Pancreas (tissue), 10 donors: ENCODE data around the gene KCTD6. TPM values are rescaled to one million over a fixed set of nuclear protein-coding genes. Genes with fewer than 3 reads are reported as not detected.
A peak's percentile ranks its signal among the peaks of the same experiment; 100 is the strongest.

Source experiments
- ATAC-seq, 4 donors: fragments of 200-7000 bp; cut with Tn5 transposase; one replicate each; pipeline versions ENCODE4 v1.8.0 to v1.9.1; 2020; ENCODE audit warnings: mild to moderate bottlenecking in 4 of 4, moderate library complexity in 4 of 4
- DNase-seq, 6 donors: peaks; one replicate each; pipeline ENCODE4 v3.0.0-alpha.2; 2020
- FAIRE-seq: peaks from 2 replicates; lab custom pipeline; 2012; peaks lifted over from hg19 to GRCh38; lab: Jason Lieb, UNC
- H3K27ac ChIP-seq, 4 donors: fragments of 200-600 bp; sonication (generic); 1 replicate in 3 of 4; 2 replicates in 1 of 4; pipeline versions ENCODE4 v1.5.0 to v1.8.0; 2020
- H3K27me3 ChIP-seq, 4 donors: fragments of 200-600 bp; one replicate each; pipeline ENCODE4 v1.8.0; 2021
- H3K36me3 ChIP-seq, 3 donors: fragments of 200-600 bp; sonication (generic) in 1 of 3; one replicate each; pipeline versions ENCODE4 v1.5.0 to v1.8.0; 2020 to 2021
- H3K4me1 ChIP-seq, 3 donors: fragments of 200-600 bp; one replicate each; pipeline ENCODE4 v1.8.0; 2021
- H3K4me3 ChIP-seq, 4 donors: fragments of 200-600 bp; sonication (generic) in 2 of 4; one replicate each; pipeline versions ENCODE4 v1.5.0 to v1.8.0; 2020 to 2021
- H3K9me3 ChIP-seq, 4 donors: fragments of 200-600 bp; one replicate each; pipeline ENCODE4 v1.8.0; 2021
- WGBS, 2 donors: extraction: QIAGEN DNeasy Blood & Tissue Kit; methylation state at CpG; one replicate each; pipeline ENCODE4 v1.1.7; 2013; 5-methylcytosine and 5-hydroxymethylcytosine counted together
- intact Hi-C, 3 donors: fragments of 100-400 bp; cut with DNase I; formaldehyde crosslinking; loops; one replicate each; pipeline versions ENCODE4 v1.11.1 to v1.14.2; 2022
- polyA plus RNA-seq, 2 donors: library from polyadenylated mRNA; stranded (reverse); fragments of 200-250 nt; gene quantifications; one replicate each; pipeline ENCODE4 v1.2.3, GENCODE V29; 2013
- total RNA-seq, 6 donors: library from RNA; stranded (reverse); fragmentation: NEBNext Ultra II Directional in 4 of 6; extraction: Animal tissue kit (Norgen Biotek cat#: 25700) in 4 of 6; gene quantifications; one replicate each; pipeline versions ENCODE4 v1.2.1 to v1.2.4, GENCODE V29; 2021 to 2023
- TF ChIP-seq, protein P1 (sequence below), 4 donors: fragments of 200-600 bp; sonication (generic) in 3 of 4; IDR thresholded peaks; one replicate each; pipeline versions ENCODE4 v1.5.0 to v1.8.0; 2021; ENCODE audit warnings: antibody characterized with exemption in 4 of 4
- donor health status: healthy with polysubstance abuse.
- donor health status: DM: no; HTN: no; CAD: no; lungs with moderate emphysema.
- donor health status: DM: no; HTN: no; CAD: no.
- donor health status: control.
- donor health status: control.
- donor health status: Bipolar disorder and iron deficiency.
- donor health status: DM: yes; HTN: yes; CAD: no.
- donor health status: DM: no; HTN: no; CAD: no.
- donor health status: DM: no; HTN: no; CAD: no.
- donor health status: DM: yes; HTN: yes; CAD: no.

Gene KCTD6
- total and polyA plus RNA-seq, 8 donors, result 2.2 to 13.8 (median 4.4) TPM

DNA sequence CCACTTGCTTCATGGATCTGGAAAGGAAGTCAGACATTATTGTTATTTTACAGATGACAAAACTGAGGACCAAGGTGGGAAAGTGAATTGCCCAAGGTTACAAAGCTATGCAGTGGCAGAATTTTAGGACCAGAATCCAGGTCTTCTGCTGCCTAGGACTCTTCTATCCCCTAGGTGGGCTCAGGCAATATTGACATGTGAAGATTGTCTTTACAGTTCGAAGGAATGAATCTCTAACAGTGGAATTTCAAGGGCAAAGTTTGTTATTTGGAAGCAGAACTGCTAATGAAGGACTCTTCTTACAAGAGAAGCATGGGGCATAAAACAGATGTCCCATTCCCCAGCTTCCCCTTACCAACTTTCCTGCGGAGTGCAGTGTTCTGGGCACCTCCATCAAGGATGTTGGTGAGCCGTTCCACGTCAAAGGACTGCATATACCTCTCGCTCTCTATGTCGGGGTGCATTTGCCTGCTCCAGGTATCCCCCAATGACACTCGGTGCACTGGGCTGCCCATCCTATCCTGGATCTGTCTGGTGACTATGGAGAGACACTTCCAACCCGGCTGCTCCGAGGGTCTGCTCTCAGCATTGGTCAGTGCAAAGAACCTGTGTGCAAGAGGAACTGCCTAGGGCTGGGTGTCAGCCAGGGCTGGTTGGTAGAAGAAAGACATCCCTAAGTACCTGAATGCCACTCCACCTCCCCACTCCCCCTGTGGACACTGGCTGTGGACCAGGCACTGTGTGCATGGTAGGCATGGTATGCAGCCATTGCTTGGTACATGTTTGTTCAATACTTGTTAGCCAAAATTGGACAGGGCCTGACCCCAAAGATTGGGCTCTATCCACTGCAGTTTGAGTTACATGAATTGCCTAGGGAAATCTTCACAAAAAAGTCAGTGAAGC is 42.9 kb downstream of the KCTD6 start:
- no peak for FAIRE-seq
- H3K27ac ChIP-seq, result no peak overlapping the region
- peaks cover 25 to 33% (median 30%) of the 10 kb centered on the region in 3 donors for H3K4me1 ChIP-seq
- H3K27me3 ChIP-seq, result no peaks in the 10 kb centered on the region
- H3K36me3 ChIP-seq, result no peaks in the 10 kb centered on the region
- ATAC-seq, result no peak
- peak in 1 of 6 donors; percentile 11 for DNase-seq
- no peaks in the 10 kb centered on the region for H3K9me3 ChIP-seq
- 97 to 98% methylated on average over 9 of the region's 9 CpGs for WGBS, 2 donors
- H3K4me3 ChIP-seq, result no peak overlapping the region
- TF ChIP-seq, protein P1, sequence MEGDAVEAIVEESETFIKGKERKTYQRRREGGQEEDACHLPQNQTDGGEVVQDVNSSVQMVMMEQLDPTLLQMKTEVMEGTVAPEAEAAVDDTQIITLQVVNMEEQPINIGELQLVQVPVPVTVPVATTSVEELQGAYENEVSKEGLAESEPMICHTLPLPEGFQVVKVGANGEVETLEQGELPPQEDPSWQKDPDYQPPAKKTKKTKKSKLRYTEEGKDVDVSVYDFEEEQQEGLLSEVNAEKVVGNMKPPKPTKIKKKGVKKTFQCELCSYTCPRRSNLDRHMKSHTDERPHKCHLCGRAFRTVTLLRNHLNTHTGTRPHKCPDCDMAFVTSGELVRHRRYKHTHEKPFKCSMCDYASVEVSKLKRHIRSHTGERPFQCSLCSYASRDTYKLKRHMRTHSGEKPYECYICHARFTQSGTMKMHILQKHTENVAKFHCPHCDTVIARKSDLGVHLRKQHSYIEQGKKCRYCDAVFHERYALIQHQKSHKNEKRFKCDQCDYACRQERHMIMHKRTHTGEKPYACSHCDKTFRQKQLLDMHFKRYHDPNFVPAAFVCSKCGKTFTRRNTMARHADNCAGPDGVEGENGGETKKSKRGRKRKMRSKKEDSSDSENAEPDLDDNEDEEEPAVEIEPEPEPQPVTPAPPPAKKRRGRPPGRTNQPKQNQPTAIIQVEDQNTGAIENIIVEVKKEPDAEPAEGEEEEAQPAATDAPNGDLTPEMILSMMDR (IDR thresholded peaks at IDR 0.05), result no peak
- intact Hi-C loops, result no loop called here

DNA sequence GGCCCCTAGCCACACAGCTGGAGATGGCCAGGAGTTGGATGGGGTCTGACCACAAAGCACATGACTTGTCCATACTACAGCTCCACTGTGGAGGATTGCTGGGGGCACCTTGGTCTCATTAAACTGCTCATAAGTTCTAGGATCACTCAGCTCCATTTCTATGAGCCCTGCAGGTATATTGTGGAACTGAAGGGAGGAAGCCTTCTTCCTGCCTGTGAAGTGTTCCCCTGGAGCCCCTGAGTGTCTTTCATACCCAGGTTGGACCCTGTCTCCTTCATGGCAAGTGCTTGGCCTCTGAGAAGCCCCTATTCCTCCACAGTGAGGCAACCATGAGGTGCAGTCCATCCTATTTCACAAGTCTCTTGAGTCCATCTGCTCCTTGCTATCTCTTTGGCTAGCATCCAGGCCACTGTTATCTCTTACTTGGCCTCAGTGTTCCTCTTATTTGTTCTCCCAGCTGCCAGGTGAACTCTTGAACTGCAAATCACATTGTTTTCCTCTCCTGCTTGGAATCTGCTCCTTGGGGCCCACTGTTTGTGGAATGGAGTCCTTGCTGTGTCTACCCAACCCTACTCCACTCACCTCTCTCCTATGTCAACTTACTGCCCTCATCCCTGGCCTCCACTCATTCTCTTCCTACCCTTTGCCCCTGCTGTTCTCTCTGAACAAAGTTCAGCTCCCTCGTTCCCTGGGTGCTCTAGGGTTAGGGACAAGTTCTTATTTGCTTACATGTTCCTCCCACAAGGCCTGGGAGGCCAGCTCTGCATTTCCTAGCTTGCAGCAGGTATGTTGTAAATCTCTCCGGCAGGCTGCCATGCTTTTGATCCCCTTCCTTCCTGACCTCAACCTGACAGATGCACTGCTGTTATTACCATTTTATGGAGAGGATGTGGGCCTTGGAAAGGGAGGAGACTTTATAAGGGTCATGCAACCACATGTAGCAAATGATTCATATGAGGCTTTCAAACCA is 43.9 kb downstream of the KCTD6 start:
- TF ChIP-seq, protein P1 (IDR thresholded peaks at IDR 0.05), result no peak
- DNase-seq (peak in 3 of 6 donors; percentile 47 to 73 (median 63)), FAIRE-seq (no peak), ATAC-seq (peak; percentile 4 to 57 (median 29))
- no peaks in the 10 kb centered on the region for H3K9me3 ChIP-seq
- no peaks in the 10 kb centered on the region for H3K27me3 ChIP-seq
- WGBS, 2 donors, result 23 to 24% methylated on average over 2 of the region's 2 CpGs
- H3K4me3 ChIP-seq, result peak overlapping the region in 1 of 4 donors; percentile 32
- no peaks in the 10 kb centered on the region for H3K36me3 ChIP-seq
- peak overlapping the region; percentile 59 to 79 (median 69) for H3K27ac ChIP-seq
- H3K4me1 ChIP-seq, result peaks cover 25 to 33% (median 30%) of the 10 kb centered on the region in 3 donors
- intact Hi-C loops, result no loop called here

DNA sequence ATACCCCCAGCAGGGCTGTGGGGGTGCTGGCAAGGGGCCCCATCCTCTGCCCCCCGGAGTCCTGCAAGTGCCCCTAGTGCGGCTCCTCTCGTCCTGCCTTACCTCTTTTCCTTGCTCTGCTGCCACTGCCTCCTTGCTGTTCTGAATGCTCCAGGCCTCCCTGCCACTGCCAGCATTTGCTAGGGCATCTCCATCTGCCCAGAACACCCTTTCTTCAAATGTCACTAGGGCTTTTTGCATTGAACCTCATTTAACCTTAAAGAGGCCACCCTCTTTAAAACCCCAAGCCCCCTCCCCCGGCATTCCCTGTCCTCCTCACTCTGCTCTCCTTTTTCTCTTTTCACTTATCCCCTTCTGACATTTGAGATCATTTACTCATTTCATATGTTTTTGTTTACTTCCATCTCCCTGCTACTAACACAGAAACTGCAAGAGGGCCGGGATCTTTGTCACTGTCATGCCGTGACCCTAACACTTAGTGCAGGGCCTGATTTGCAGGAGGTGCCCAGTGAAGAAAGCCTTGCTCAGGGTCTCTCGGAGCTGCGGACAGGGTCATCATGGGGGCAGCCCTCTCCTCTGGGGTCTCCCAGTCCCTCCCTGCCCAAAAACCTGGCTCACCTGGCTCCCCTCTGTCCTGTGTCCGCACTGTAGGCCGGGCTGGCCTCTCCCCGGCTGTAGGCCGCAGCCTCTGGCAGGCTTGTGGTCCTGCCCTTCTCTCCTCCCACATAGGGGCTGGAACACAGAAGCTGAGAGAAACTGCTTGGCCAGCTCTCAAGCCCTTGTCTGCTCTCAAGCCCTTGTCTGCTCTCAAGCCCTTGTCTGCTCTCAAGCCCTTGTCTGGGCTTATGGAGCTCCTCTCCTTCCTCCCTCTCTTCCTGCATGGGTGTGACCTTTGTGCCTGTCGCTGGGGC is 44.9 kb downstream of the KCTD6 start, which contains the start of gene ACOX2:
TSS of gene ACOX2 (minus strand) at position 690 of the 911 bp plus-strand sequence. CDS start 2,084 bp downstream, outside the sequence.
- Histone ChIP-seq H3K4me3 (peak within 1 kb of the TSS in 1 of 4 donors; percentile 32), H3K4me1 (peaks cover 25 to 33% (median 30%) of the 10 kb centered on the region in 3 donors), H3K36me3 (no peaks in the 10 kb centered on the region), H3K27me3 (no peaks in the 10 kb centered on the region), H3K9me3 (no peaks in the 10 kb centered on the region), H3K27ac (peak within 1 kb of the TSS; percentile 59 to 79 (median 69))
- FAIRE-seq (no peak), ATAC-seq (peak; percentile 47 to 84 (median 74)), DNase-seq (peak in 4 of 6 donors; percentile 48 to 74 (median 62))
- intact Hi-C loops, result no loop called here
- 47 to 51% methylated on average over 13 of the region's 13 CpGs for WGBS, 2 donors
- TF ChIP-seq, protein P1 (IDR thresholded peaks at IDR 0.05), result no peak
